HG03571 (cell line): ENCODE results near the gene GLT1D1.

ENCODE experiments used
- ATAC-seq: cut with Tn5 transposase; IDR thresholded peaks from one replicate; pipeline ENCODE4 v1.9.1; 2021; ENCODE audit not compliant: unreplicated experiment

GLT1D1 gene

DNA sequence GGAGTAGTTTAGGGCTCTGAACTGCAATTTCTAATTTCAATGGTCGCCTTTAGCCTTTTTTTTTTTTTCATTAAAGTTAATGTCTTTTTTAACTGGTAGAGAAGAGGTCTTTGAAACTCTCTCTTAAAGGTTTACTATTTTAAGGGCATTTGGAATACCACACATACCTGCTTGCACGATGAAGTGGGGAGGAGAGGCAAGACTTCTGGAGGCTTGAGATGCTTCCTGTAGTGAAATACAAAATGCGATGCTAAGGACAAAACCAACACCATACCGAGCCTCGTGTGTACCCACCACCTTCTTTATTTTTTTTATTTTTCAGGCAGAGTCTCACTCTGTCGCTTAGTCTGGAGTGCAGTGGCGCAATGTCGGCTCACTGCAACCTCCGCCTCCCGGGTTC, 57.4 kb downstream of the GLT1D1 start:
- no peak for ATAC-seq

GRCh38 chr12:128911861-128912260, 58.6 kb downstream of the GLT1D1 start:
- ATAC-seq = no peak

GRCh38 chr12:128914908-128915563, 61.8 kb downstream of the GLT1D1 start:
- ATAC-seq = peak; percentile 93

- no peak for ATAC-seq
Measured at GRCh38 chr12:128916425-128916824, 63.1 kb downstream of the GLT1D1 start.

DNA sequence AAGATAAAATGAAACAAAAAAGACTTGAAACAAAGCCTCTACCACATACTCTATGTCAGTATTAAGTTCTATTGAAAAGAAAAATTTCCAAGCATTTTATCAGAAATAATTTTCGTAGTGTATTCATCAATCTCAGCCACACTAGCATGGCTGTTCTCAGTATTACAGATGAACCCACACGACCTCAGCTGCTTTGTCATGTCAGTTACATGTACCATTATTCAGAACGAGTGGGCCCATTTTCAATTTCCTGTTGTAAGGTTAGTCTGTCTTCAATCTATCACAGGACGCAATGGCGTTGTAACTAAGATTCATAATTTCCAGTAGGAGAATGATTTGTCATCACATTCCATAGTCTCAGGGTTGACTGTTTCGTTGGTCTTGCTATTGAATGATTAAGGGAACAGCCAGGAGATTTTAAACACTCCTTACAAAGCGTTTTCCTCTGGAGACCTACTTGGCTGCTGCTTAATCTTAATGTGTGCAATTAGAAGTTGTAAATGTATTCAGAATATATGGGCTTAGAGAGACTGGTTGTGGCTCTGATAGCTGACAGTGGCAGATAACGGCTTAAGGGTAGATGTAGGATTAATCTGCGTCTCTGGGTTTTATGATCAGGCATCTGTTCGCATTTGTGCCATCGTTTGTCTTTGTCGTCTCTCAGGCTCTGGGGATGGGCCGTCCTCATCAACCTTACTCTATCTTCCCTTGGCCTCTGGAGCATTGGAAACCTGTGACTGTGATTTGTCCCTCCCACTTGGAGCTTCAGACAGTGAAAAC, 65.4 kb downstream of the GLT1D1 start:
- ATAC-seq = no peak

- ATAC-seq = no peak
Measured at GRCh38 chr12:128920468-128920867, 67.2 kb downstream of the GLT1D1 start.

DNA sequence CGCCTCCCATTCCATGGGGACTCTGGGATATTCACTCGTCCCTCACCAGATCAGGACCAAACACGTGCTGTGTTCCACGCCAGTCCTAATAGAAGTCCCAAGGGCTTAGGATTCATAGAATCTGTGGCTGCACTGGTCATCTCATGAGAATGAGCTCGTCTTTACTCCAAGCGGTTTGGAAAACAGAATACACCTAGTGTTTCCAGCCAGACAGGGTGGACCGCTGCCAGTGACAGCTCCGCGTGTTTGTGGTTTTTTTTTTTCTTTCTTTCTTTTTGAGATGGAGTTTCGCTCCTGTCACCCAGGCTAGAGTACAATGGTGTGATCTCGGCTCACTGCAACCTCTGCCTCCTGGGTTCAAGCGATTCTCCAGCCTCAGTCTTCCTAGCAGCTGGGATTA, 75.1 kb downstream of the GLT1D1 start:
- no peak for ATAC-seq

- no peak for ATAC-seq
Measured at GRCh38 chr12:128929057-128929456, 75.8 kb downstream of the GLT1D1 start.

DNA sequence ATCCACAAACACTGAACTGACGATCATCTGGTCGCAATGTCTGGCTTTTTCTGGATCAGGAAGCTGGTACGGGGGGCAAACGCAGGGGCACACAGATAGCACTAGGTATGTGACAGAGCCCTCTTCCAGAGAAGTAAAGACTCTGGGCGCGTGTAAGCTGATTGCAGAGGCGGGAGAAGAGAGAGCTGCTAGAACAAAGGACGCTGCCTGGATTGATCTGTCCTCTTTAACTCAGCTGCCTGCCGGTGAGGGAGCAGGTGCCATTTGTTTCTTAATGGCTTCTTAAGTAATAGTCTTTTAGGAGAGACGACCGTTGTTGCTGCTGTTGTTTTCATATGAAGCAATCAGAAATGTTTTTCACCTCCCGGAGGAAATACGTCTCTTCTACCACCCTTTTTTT, 77.3 kb downstream of the GLT1D1 start:
- ATAC-seq = no peak

DNA sequence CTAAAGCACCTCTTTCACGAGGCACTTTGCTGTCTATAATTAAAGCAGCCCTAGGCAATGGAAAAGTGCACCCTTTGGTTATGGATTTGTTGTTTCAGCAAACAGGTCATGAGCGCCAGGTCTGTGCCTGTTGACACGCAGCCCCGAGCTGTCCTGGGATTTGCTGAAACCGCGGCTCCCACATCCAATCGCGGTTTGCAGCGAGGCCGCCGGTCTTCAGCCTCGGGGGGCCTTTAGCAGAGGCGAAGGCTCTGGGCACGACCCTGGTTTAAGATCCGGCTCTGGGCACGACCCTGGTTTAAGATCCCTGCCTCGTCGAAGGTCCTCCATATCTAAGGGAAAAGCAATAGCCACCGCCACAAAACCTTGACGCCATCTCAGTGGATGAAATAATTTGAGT, 79.2 kb downstream of the GLT1D1 start:
- no peak for ATAC-seq

- no peak for ATAC-seq
Measured at GRCh38 chr12:128933039-128933438, 79.8 kb downstream of the GLT1D1 start.

DNA sequence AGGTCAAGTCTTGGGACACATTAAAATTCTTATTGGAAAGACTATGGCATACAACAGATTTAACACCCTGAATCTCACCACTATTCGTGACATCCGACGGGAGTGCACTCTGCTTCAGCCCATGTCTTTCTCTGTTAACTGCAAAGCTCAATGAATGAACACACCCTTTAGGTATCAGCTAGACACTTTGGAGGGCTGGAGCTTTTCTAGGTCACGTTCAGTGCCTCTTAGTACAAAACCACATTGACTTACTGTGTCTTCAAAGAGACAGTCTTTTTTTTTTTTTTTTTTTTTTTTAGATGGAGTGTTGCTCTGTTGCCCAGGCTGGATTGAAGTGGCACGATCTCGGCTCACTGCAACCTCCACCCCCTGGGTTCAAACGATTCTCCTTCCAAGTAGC, 80.6 kb downstream of the GLT1D1 start:
- ATAC-seq = no peak

- no peak for ATAC-seq
Measured at GRCh38 chr12:128938886-128939285, 85.6 kb downstream of the GLT1D1 start.

GRCh38 chr12:128940090-128940888, 87.0 kb downstream of the GLT1D1 start:
- no peak for ATAC-seq

DNA sequence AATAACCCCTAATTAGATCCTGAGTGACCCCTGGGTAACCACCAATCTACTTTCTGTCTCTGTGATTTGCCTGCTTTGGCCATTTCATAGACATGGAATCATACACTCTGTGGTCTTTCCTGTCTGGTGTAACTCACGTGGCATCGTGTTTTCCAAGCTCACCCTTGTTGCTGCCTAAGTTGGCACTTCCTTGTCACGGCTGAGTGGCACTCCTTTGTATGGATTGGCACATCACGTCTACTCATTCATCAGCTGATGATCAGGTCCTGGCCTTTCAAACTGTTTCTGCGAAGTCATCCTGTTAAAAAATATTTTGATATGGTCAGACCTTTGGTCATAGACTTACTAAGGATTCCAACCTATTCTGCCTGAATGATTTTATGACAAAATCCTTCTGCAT, 87.7 kb downstream of the GLT1D1 start:
- ATAC-seq = no peak

DNA sequence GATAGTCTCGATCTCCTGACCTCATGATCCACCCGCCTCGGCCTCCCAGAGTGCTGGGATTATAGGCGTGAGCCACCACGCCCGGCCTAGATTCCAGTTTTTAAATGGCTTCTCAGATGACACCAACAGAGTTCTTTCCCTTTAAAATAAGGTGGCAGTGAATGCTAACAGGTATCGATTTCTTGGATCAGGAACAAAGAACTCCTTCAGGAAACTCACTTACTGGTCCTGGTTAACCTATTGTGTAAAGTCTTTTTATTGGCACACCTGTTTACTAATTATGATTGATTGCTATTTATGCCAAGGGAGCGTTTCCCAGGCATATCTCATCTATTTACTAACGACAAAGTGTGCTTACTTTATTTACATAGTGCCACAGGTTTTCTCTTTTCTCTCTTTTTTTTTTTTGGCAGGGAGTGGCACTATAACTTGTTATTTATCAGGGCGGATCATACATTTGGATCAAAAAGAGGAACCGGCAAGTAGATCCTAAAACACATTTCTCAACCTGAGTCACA, 89.7 kb downstream of the GLT1D1 start:
- ATAC-seq = no peak

DNA sequence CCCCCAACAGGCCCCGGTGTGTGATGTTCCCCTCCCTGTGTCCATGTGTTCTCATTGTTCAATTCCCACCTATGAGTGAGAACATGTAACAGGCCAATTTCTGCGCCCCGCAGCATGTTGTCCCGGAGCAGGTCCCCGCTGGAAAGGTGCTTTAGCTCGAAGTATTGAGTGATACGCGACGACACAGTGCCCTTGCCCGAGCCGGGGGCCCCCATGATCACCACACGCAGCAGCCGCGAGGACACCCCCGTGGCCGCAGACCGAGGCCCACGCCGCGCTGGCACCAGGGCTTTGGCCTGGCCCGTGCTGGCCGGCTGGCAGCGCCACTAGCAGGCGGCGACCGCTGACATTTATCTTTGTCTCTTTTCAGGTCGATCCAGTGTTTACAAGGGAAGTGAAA, 91.7 kb downstream of the GLT1D1 start:
- ATAC-seq = no peak

DNA sequence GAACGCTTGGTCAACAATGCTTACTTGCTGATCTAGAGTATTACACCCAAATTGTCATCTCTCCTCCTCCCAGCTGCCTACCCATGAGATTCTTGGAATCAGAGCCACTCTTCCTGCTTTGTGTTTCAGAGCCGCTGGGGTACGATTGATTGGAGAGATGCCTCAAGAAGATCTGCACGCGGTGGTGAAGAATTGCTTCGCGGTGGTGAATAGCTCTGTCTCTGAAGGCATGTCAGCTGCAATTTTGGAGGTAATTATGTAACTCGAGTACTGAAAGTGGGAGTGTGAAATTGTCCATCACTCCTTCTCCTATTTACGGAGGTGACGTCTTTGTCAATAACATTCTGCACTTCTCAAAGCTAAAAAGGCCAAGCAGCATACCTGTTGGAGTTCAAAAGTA, 93.9 kb downstream of the GLT1D1 start:
- no peak for ATAC-seq

- ATAC-seq = no peak
Measured at GRCh38 chr12:128949086-128949485, 95.8 kb downstream of the GLT1D1 start.

- ATAC-seq = no peak
Measured at GRCh38 chr12:128951448-128951847, 98.2 kb downstream of the GLT1D1 start.

- ATAC-seq = no peak
Measured at GRCh38 chr12:128956755-128957154, 103.5 kb downstream of the GLT1D1 start.

- ATAC-seq = no peak
Measured at GRCh38 chr12:128959901-128960300, 106.6 kb downstream of the GLT1D1 start.
